BJ (cell line): Measurements from ENCODE around the gene LRP6. TPM values are rescaled to one million over a fixed set of nuclear protein-coding genes. Genes with fewer than 3 reads are reported as not detected.
"Not testable (repeated sequence)": the region's sequence is repeated elsewhere in the genome, so short reads cannot be mapped to it uniquely, and the experiment has no call there.

Source experiments
- CTCF ChIA-PET: fragments of 350-600 bp; formaldehyde crosslinking; extraction: SDS; loops from one replicate; lab custom pipeline; 2021; ENCODE audit warnings: antibody characterized with exemption, inconsistent platforms; lab: Yijun Ruan, JAX
- POLR2A ChIA-PET: fragments of 300-600 bp; sonication (Branson Sonifier 250); formaldehyde crosslinking; extraction: SDS; loops from one replicate; lab custom pipeline; 2021; ENCODE audit warnings: antibody characterized with exemption; lab: Charles Lee
- DNase-seq: peaks from one replicate; pipeline ENCODE4 v3.0.0-alpha.2; 2011; ENCODE audit warnings: low read depth
- H3K27me3 ChIP-seq: 2 replicates; pipeline ENCODE4 v1.6.0; 2011; ENCODE audit warnings: low read length; ENCODE audit not compliant: control insufficient read depth, insufficient read depth
- H3K36me3 ChIP-seq: 2 replicates; pipeline ENCODE4 v1.5.1; 2011; ENCODE audit warnings: low read length; ENCODE audit not compliant: control insufficient read depth, insufficient read depth
- H3K4me3 ChIP-seq: 2 replicates; pipeline ENCODE4 v1.5.1; 2011; ENCODE audit warnings: low read depth, mild to moderate bottlenecking, control low read depth, low read length
- polyA plus RNA-seq: library from polyadenylated mRNA; depleted of rRNA; stranded (reverse); fragments of >200 nt; gene quantifications from 2 replicates; pipeline ENCODE4 v1.2.3, GENCODE V29; 2011
- TF ChIP-seq, protein P1 (sequence below): IDR thresholded peaks from 2 replicates; pipeline ENCODE4 v1.5.1; 2011; ENCODE audit warnings: low read depth, mild to moderate bottlenecking, control low read depth, inconsistent platforms, low read length, moderate library complexity; ENCODE audit not compliant: insufficient read depth

Gene LRP6
- polyA plus RNA-seq, 1 experiment, result 28.9 TPM

DNA sequence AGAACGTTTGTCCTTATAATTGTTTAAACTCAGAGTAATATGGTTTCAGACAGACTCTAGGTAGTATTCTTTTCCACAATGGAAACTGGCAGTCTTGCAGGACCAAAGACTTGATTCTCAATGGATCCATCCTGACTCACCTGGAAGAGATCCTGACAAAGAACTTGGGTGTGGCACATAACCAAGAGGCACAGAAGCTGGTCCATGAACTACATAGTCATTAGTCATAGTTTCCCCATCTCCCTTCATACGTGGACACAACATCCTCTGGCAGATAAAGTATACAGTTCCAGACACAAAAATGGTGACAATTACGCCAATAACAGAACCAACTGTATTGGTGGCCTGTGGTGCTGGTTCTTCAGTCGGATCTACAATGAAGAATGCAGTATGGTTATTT is 140.3 kb downstream of the LRP6 start:
- Histone ChIP-seq H3K27me3 (no peaks in the 10 kb centered on the region), H3K4me3 (no peak overlapping the region), H3K36me3 (peaks cover 5% of the 10 kb centered on the region)
- TF ChIP-seq, protein P1, sequence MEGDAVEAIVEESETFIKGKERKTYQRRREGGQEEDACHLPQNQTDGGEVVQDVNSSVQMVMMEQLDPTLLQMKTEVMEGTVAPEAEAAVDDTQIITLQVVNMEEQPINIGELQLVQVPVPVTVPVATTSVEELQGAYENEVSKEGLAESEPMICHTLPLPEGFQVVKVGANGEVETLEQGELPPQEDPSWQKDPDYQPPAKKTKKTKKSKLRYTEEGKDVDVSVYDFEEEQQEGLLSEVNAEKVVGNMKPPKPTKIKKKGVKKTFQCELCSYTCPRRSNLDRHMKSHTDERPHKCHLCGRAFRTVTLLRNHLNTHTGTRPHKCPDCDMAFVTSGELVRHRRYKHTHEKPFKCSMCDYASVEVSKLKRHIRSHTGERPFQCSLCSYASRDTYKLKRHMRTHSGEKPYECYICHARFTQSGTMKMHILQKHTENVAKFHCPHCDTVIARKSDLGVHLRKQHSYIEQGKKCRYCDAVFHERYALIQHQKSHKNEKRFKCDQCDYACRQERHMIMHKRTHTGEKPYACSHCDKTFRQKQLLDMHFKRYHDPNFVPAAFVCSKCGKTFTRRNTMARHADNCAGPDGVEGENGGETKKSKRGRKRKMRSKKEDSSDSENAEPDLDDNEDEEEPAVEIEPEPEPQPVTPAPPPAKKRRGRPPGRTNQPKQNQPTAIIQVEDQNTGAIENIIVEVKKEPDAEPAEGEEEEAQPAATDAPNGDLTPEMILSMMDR, result no peak
- ChIA-PET CTCF (interaction anchor here (0.7 to 1.2 kb wide), 4 partner anchors 9 to 202 kb away, joined by 3 to 4 read pairs (median 3); no protein-coding TSS in a partner anchor), POLR2A (no interaction called here)
- DNase-seq, result no peak

DNA sequence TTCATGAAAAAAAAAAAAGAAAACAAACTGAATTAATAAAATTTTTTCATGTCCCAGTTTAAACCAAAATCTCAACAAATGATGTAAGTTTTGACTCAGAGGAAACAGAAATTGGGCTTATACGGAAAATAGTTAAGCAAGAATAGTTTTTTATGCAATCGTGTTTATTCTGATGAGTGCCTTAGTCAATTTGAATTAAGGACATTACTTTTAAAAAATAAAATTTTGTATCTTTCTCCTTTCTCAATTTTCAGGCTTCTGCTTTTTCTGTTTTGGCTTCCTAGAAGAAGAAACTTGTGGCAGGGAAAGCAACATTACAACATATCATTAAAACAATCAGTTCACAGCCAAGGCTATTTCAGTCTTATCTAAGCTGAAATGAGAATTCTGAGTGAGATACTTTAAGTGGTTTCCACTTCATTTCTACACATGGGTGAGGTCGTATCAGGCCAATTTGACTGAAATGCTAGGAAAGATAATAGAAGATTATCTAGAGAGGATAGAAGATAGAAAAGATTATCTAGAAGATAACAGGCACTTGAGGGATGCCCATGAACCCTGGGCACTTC is 143.7 kb downstream of the LRP6 start:
- H3K4me3 ChIP-seq, result no peak overlapping the region
- no peaks in the 10 kb centered on the region for H3K27me3 ChIP-seq
- TF ChIP-seq, protein P1, result no peak
- ChIA-PET CTCF (no interaction called here), POLR2A (no interaction called here)
- peaks cover 8% of the 10 kb centered on the region for H3K36me3 ChIP-seq
- no peak for DNase-seq

DNA sequence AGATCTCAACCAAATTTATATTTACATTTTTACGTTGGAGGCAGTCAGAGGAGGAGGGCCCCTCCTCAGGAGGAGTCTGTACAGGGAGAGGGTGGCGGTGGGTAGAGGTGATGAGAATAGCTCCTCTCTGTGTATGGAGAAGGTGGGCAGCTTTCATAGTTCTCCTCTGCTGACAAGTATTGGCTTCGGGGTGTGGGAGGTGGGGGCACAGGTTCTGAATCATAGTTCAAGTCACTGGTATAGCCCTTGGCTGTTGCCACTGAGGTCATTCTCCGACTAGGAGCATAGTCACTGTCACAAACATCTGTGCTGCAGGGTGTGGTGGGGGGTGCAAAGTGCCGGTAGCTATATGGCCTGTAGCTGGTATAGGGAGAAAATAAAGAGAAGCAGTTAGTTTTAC is 145.8 kb downstream of the LRP6 start:
- no peak for DNase-seq
- Histone ChIP-seq H3K27me3 (no peaks in the 10 kb centered on the region), H3K4me3 (no peak overlapping the region), H3K36me3 (peaks cover 8% of the 10 kb centered on the region)
- ChIA-PET CTCF (interaction anchor here (0.6 to 1.8 kb wide), 2 partner anchors 16 to 75 kb away, joined by 3 to 5 read pairs; no protein-coding TSS in a partner anchor), POLR2A (no interaction called here)
- TF ChIP-seq, protein P1, result no peak

DNA sequence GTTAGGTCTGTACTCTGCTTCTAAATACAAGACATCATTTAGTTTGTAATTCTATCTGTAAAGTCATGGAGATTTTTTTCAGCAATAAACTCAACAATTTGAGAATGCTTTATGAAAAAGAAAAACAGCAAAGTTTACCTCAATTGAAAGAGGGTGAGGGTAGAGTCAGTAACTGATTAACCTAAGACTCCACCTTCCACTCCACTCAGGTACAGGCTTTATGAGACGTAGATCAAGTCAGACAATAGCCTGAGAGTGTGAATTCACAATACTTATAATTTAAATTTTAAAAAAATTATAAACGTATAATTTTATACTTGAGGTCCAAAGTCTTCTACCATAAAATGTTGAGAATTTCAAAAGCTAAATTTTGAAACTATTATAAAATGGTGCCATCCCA is 150.2 kb downstream of the LRP6 start:
- Histone ChIP-seq H3K4me3 (no peak overlapping the region), H3K36me3 (peaks cover 3% of the 10 kb centered on the region), H3K27me3 (no peaks in the 10 kb centered on the region)
- TF ChIP-seq, protein P1, result no peak
- DNase-seq, result no peak
- POLR2A ChIA-PET, result no interaction called here
- CTCF ChIA-PET, result no interaction called here

DNA sequence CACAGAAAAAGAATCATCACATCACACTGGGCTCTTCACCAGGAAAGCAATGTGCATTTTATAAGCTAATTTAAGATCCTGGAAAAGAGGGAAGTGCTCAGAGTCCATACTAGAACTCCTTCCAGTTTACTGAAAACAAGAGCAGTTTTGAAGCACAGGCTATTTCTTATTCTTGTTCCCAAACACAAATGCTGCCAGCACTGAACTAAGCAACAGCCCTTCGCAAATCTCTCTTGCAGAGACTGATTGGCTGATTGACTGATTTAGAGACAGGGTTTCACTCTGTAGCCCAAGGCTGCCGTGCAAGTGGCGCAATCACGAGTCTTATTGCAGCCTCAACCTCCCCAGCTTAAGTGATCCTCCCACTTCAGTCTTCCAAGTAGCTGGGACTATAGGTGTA is 151.3 kb downstream of the LRP6 start:
- POLR2A ChIA-PET, result no interaction called here
- H3K4me3 ChIP-seq, result no peak overlapping the region
- H3K27me3 ChIP-seq, result no peaks in the 10 kb centered on the region
- CTCF ChIA-PET, result no interaction called here
- TF ChIP-seq, protein P1, result no peak
- peaks cover 3% of the 10 kb centered on the region for H3K36me3 ChIP-seq
- DNase-seq, result no peak

DNA sequence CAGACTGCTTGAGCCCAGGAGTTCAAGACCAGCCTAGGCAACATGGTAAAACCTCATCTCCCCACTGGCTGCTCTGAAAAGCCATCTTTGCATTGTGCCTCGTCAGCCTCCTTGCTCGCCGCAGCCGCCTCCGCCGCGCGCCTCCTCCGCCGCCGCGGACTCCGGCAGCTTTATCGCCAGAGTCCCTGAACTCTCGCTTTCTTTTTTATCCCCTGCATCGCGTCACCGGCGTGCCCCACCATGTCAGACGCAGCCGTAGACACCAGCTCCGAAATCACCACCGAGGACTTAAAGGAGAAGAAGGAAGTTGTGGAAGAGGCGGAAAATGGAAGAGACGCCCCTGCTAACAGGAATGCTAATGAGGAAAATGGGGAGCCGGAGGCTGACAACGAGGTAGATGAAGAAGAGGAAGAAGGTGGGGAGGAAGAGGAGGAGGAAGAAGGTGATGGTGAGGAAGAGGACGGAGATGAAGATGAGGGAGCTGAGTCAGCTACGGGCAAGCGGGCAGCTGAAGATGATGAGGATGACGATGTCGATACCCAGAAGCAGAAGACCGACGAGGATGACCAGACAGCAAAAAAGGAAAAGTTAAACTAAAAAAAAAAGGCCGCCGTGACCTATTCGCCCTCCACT is 155.8 kb downstream of the LRP6 start:
- H3K4me3 ChIP-seq, DNase-seq, CTCF ChIA-PET, H3K36me3 ChIP-seq, POLR2A ChIA-PET, H3K27me3 ChIP-seq: not testable (repeated sequence)
